ENCODE results near the gene FAM20C.

Gene FAM20C

GRCh38 chr7:299169-299568, 106.8 kb downstream of the FAM20C start:
- H3K27me3 ChIP-seq (ENCODE audit: control insufficient read depth in 1 of 2, insufficient read depth in 2 of 2, low read length in 2 of 2), result peaks cover 0 to 17% of the 10 kb centered on the region in 2 donors
- no peaks in the 10 kb centered on the region for H3K4me1 ChIP-seq (ENCODE audit: insufficient read depth, low read length)
- H3K4me3 ChIP-seq (ENCODE audit: low read depth in 1 of 2, low read length in 2 of 2), result no peak overlapping the region
- H3K9me3 ChIP-seq (ENCODE audit: low read length), result no peaks in the 10 kb centered on the region
- no peak overlapping the region for H3K27ac ChIP-seq (ENCODE audit: low read depth, low read length)
- H3K36me3 ChIP-seq (ENCODE audit: insufficient read depth, low read length), result no peaks in the 10 kb centered on the region
- no peak overlapping the region for H3K9ac ChIP-seq (ENCODE audit: low read length)

GRCh38 chr7:299628-300027, 107.3 kb downstream of the FAM20C start:
- H3K4me1 ChIP-seq (ENCODE audit: insufficient read depth, low read length), result no peaks in the 10 kb centered on the region
- no peaks in the 10 kb centered on the region for H3K36me3 ChIP-seq (ENCODE audit: insufficient read depth, low read length)
- H3K4me3 ChIP-seq (ENCODE audit: low read depth in 1 of 2, low read length in 2 of 2), result no peak overlapping the region

GRCh38 chr7:300048-300447, 107.7 kb downstream of the FAM20C start:
- Histone ChIP-seq H3K9me3 (ENCODE audit: low read length) (no peaks in the 10 kb centered on the region), H3K27ac (ENCODE audit: low read depth, low read length) (no peak overlapping the region), H3K36me3 (ENCODE audit: insufficient read depth, low read length) (no peaks in the 10 kb centered on the region), H3K4me1 (ENCODE audit: insufficient read depth, low read length) (no peaks in the 10 kb centered on the region), H3K27me3 (ENCODE audit: control insufficient read depth in 1 of 2, insufficient read depth in 2 of 2, low read length in 2 of 2) (peaks cover 0 to 8% of the 10 kb centered on the region in 2 donors), H3K4me3 (ENCODE audit: low read depth in 1 of 2, low read length in 2 of 2) (no peak overlapping the region), H3K9ac (ENCODE audit: low read length) (no peak overlapping the region)

More at GRCh38 chr7:299628-300027, 107.3 kb downstream of the FAM20C start:
- peaks cover 0 to 12% of the 10 kb centered on the region in 2 donors for H3K27me3 ChIP-seq (ENCODE audit: control insufficient read depth in 1 of 2, insufficient read depth in 2 of 2, low read length in 2 of 2)
- no peak overlapping the region for H3K9ac ChIP-seq (ENCODE audit: low read length)
- H3K27ac ChIP-seq (ENCODE audit: low read depth, low read length), result no peak overlapping the region
- no peaks in the 10 kb centered on the region for H3K9me3 ChIP-seq (ENCODE audit: low read length)

- Histone ChIP-seq H3K27ac (ENCODE audit: low read depth, low read length) (no peak overlapping the region), H3K4me1 (ENCODE audit: insufficient read depth, low read length) (no peaks in the 10 kb centered on the region), H3K9me3 (ENCODE audit: low read length) (no peaks in the 10 kb centered on the region), H3K27me3 (ENCODE audit: control insufficient read depth in 1 of 2, insufficient read depth in 2 of 2, low read length in 2 of 2) (peaks cover 0 to 2% of the 10 kb centered on the region in 2 donors), H3K36me3 (ENCODE audit: insufficient read depth, low read length) (no peaks in the 10 kb centered on the region), H3K9ac (ENCODE audit: low read length) (no peak overlapping the region), H3K4me3 (ENCODE audit: low read depth in 1 of 2, low read length in 2 of 2) (no peak overlapping the region)
Observed at GRCh38 chr7:300546-301290, 108.3 kb downstream of the FAM20C start.

- no peaks in the 10 kb centered on the region for H3K4me1 ChIP-seq (ENCODE audit: insufficient read depth, low read length)
- H3K27me3 ChIP-seq (ENCODE audit: control insufficient read depth in 1 of 2, insufficient read depth in 2 of 2, low read length in 2 of 2), result no peaks in the 10 kb centered on the region
- H3K4me3 ChIP-seq (ENCODE audit: low read depth in 1 of 2, low read length in 2 of 2), result no peak overlapping the region
- no peaks in the 10 kb centered on the region for H3K36me3 ChIP-seq (ENCODE audit: insufficient read depth, low read length)
- no peak overlapping the region for H3K27ac ChIP-seq (ENCODE audit: low read depth, low read length)
- no peaks in the 10 kb centered on the region for H3K9me3 ChIP-seq (ENCODE audit: low read length)
- H3K9ac ChIP-seq (ENCODE audit: low read length), result no peak overlapping the region
Observed at GRCh38 chr7:301291-302053, 109.1 kb downstream of the FAM20C start.

GRCh38 chr7:302054-302992, 110.0 kb downstream of the FAM20C start:
- Histone ChIP-seq H3K4me3 (ENCODE audit: low read depth in 1 of 2, low read length in 2 of 2) (no peak overlapping the region), H3K9me3 (ENCODE audit: low read length) (no peaks in the 10 kb centered on the region), H3K27ac (ENCODE audit: low read depth, low read length) (no peak overlapping the region), H3K9ac (ENCODE audit: low read length) (no peak overlapping the region), H3K4me1 (ENCODE audit: insufficient read depth, low read length) (no peaks in the 10 kb centered on the region), H3K36me3 (ENCODE audit: insufficient read depth, low read length) (no peaks in the 10 kb centered on the region), H3K27me3 (ENCODE audit: control insufficient read depth in 1 of 2, insufficient read depth in 2 of 2, low read length in 2 of 2) (no peaks in the 10 kb centered on the region)

- H3K9ac ChIP-seq (ENCODE audit: low read length), result no peak overlapping the region
- no peaks in the 10 kb centered on the region for H3K27me3 ChIP-seq (ENCODE audit: control insufficient read depth in 1 of 2, insufficient read depth in 2 of 2, low read length in 2 of 2)
- no peaks in the 10 kb centered on the region for H3K4me1 ChIP-seq (ENCODE audit: insufficient read depth, low read length)
- H3K36me3 ChIP-seq (ENCODE audit: insufficient read depth, low read length), result no peaks in the 10 kb centered on the region
- H3K27ac ChIP-seq (ENCODE audit: low read depth, low read length), result no peak overlapping the region
- H3K4me3 ChIP-seq (ENCODE audit: low read depth in 1 of 2, low read length in 2 of 2), result no peak overlapping the region
- no peaks in the 10 kb centered on the region for H3K9me3 ChIP-seq (ENCODE audit: low read length)
Observed at GRCh38 chr7:303425-303824, 111.1 kb downstream of the FAM20C start.

- Histone ChIP-seq H3K9me3 (ENCODE audit: low read length) (no peaks in the 10 kb centered on the region), H3K9ac (ENCODE audit: low read length) (no peak overlapping the region), H3K27ac (ENCODE audit: low read depth, low read length) (no peak overlapping the region), H3K4me1 (ENCODE audit: insufficient read depth, low read length) (no peaks in the 10 kb centered on the region), H3K4me3 (ENCODE audit: low read depth in 1 of 2, low read length in 2 of 2) (no peak overlapping the region), H3K27me3 (ENCODE audit: control insufficient read depth in 1 of 2, insufficient read depth in 2 of 2, low read length in 2 of 2) (no peaks in the 10 kb centered on the region), H3K36me3 (ENCODE audit: insufficient read depth, low read length) (no peaks in the 10 kb centered on the region)
Observed at GRCh38 chr7:303884-304573, 111.7 kb downstream of the FAM20C start.

- Histone ChIP-seq H3K27ac (ENCODE audit: low read depth, low read length) (no peak overlapping the region), H3K9ac (ENCODE audit: low read length) (no peak overlapping the region), H3K27me3 (ENCODE audit: control insufficient read depth in 1 of 2, insufficient read depth in 2 of 2, low read length in 2 of 2) (no peaks in the 10 kb centered on the region), H3K36me3 (ENCODE audit: insufficient read depth, low read length) (no peaks in the 10 kb centered on the region), H3K4me3 (ENCODE audit: low read depth in 1 of 2, low read length in 2 of 2) (no peak overlapping the region), H3K4me1 (ENCODE audit: insufficient read depth, low read length) (no peaks in the 10 kb centered on the region), H3K9me3 (ENCODE audit: low read length) (no peaks in the 10 kb centered on the region)
Observed at GRCh38 chr7:304574-305409, 112.4 kb downstream of the FAM20C start.

- no peaks in the 10 kb centered on the region for H3K9me3 ChIP-seq (ENCODE audit: low read length)
- no peaks in the 10 kb centered on the region for H3K27me3 ChIP-seq (ENCODE audit: control insufficient read depth in 1 of 2, insufficient read depth in 2 of 2, low read length in 2 of 2)
Observed at GRCh38 chr7:305410-306151, 113.2 kb downstream of the FAM20C start.

More at GRCh38 chr7:305410-306151, 113.2 kb downstream of the FAM20C start:
- Histone ChIP-seq H3K4me1 (ENCODE audit: insufficient read depth, low read length) (no peaks in the 10 kb centered on the region), H3K27ac (ENCODE audit: low read depth, low read length) (no peak overlapping the region), H3K9ac (ENCODE audit: low read length) (no peak overlapping the region), H3K36me3 (ENCODE audit: insufficient read depth, low read length) (no peaks in the 10 kb centered on the region), H3K4me3 (ENCODE audit: low read depth in 1 of 2, low read length in 2 of 2) (no peak overlapping the region)
